HepG2 (cell line): ENCODE data around the gene ANKRD53. TPM values are rescaled to one million over a fixed set of nuclear protein-coding genes. Genes with fewer than 3 reads are reported as not detected.

Experiments
- ARID5B ChIP-seq: IDR thresholded peaks from 2 replicates; pipeline ENCODE4 v1.4.0; 2020; ENCODE audit warnings: mild to moderate bottlenecking, missing genetic modification reagents
- CTCF ChIP-seq: sonication (generic); formaldehyde crosslinking; IDR thresholded peaks from 2 replicates; pipeline ENCODE4 v1.5.0; 2020; ENCODE audit warnings: mild to moderate bottlenecking, missing genetic modification reagents, moderate library complexity
- ELF1 ChIP-seq: sonication (generic); formaldehyde crosslinking; IDR thresholded peaks from 2 replicates; pipeline ENCODE4 v1.4.0; 2020; ENCODE audit warnings: missing genetic modification reagents
- HMGXB4 ChIP-seq, 2 experiments: sonication (generic) in 1 of 2; formaldehyde crosslinking in 1 of 2; IDR thresholded peaks; 2 replicates each; pipeline versions ENCODE4 v1.4.0 to v1.6.1; 2018 to 2020; ENCODE audit warnings: missing genetic modification reagents in 2 of 2, borderline replicate concordance in 1 of 2, low read depth in 1 of 2, mild to moderate bottlenecking in 1 of 2, missing biosample characterization in 1 of 2
- IRF2 ChIP-seq: IDR thresholded peaks from 2 replicates; pipeline ENCODE4 v1.6.1; 2018; ENCODE audit warnings: missing genetic modification reagents, missing compliant biosample characterization
- KDM3A ChIP-seq: IDR thresholded peaks from 2 replicates; pipeline ENCODE4 v1.6.1; 2018; ENCODE audit warnings: low read depth, missing compliant biosample characterization
- KDM6A ChIP-seq: IDR thresholded peaks from 2 replicates; pipeline ENCODE4 v1.6.1; 2016; ENCODE audit warnings: low read depth
- PBX2 ChIP-seq: IDR thresholded peaks from 2 replicates; pipeline ENCODE4 v1.6.1; 2016; ENCODE audit warnings: control low read depth
- PRDM10 ChIP-seq: sonication (generic); formaldehyde crosslinking; IDR thresholded peaks from 2 replicates; pipeline ENCODE4 v1.4.0; 2020; ENCODE audit warnings: low read depth, missing genetic modification reagents
- RAD21 ChIP-seq: fragments of 450-650 bp; formaldehyde crosslinking; IDR thresholded peaks from 2 replicates; pipeline ENCODE4 v1.5.0; 2020; ENCODE audit warnings: mild to moderate bottlenecking
- SALL1 ChIP-seq: sonication (generic); formaldehyde crosslinking; IDR thresholded peaks from 2 replicates; pipeline ENCODE4 v1.8.0; 2022; ENCODE audit warnings: mild to moderate bottlenecking, missing genetic modification reagents
- SAP130 ChIP-seq: IDR thresholded peaks from 2 replicates; pipeline ENCODE4 v1.6.1; 2016; ENCODE audit warnings: low read depth
- XRCC5 ChIP-seq: fragments of 200-400 bp; formaldehyde crosslinking; optimal IDR thresholded peaks from 2 replicates; pipeline ENCODE3; 2017; ENCODE audit warnings: mild to moderate bottlenecking, low read length
- ZNF331 ChIP-seq: sonication (generic); formaldehyde crosslinking; IDR thresholded peaks from 2 replicates; pipeline ENCODE4 v1.4.0; 2020; ENCODE audit warnings: missing genetic modification reagents
- ZNF691 ChIP-seq: sonication (generic); formaldehyde crosslinking; IDR thresholded peaks from 2 replicates; pipeline ENCODE4 v1.4.0; 2020; ENCODE audit warnings: missing genetic modification reagents, low read depth, mild to moderate bottlenecking, borderline replicate concordance
- polyA plus RNA-seq, 8 experiments: library from polyadenylated mRNA; depleted of rRNA in 3 of 8; stranded (reverse) in 7 of 8; unstranded in 1 of 8; fragments of >200 nt; fragmentation: Illumina TruSeq in 4 of 8; extraction: Trizol in 4 of 8; gene quantifications; 2 replicates each; pipeline versions ENCODE4 v1.2.1 to v1.2.3, GENCODE V29; 2011 to 2016; ENCODE audit warnings: low read depth in 4 of 8, missing spikeins in 1 of 8, mixed read lengths in 1 of 8; ENCODE audit not compliant: insufficient read depth in 1 of 8
- total RNA-seq, 5 experiments: library from RNA; depleted of rRNA; stranded (reverse); fragments of >200 nt; fragmentation: Illumina TruSeq; extraction: Trizol; gene quantifications; 2 replicates each; pipeline ENCODE4 v1.2.3, GENCODE V29; 2016; ENCODE audit warnings: low read depth in 1 of 5

Gene ANKRD53
- total and polyA plus RNA-seq, 2 of the 13 experiments (the other 11 are each of a cell fraction or from before 2014, with no cell fraction given), result 0.15 TPM; not detected in 1

- TF ChIP-seq HMGXB4 (CRISPR knock-in tag; IDR thresholded peaks at IDR 0.05; ENCODE audit: borderline replicate concordance in 1 of 2, low read depth in 1 of 2) (0 out of 4 replicates have a peak, but pooled peaks of 1 of the 2 experiments have one; percentile 37), KDM6A (CRISPR knock-in tag) (no peak), PBX2 (CRISPR knock-in tag) (no peak), SAP130 (CRISPR knock-in tag) (0 out of 2 replicates have a peak, but pooled peaks have one; percentile 20), PRDM10 (CRISPR knock-in tag) (no peak), ZNF691 (0 out of 2 replicates have a peak, but pooled peaks have one; percentile 51), KDM3A (0 out of 2 replicates have a peak, but pooled peaks have one; percentile 46), ZNF331 (CRISPR knock-in tag) (0 out of 2 replicates have a peak, but pooled peaks have one; percentile 19), CTCF (CRISPR knock-in tag) (peak; percentile 92), SALL1 (CRISPR knock-in tag) (peak; percentile 13; the same call in 1 of the 2 replicates), XRCC5 (peak; percentile 40), ARID5B (CRISPR knock-in tag) (0 out of 2 replicates have a peak, but pooled peaks have one; percentile 22), ELF1 (CRISPR knock-in tag) (peak; percentile 55), RAD21 (peak; percentile 63), IRF2 (0 out of 2 replicates have a peak, but pooled peaks have one; percentile 42)
These were observed 31.5 kb upstream of the ANKRD53 start (continued) for GRCh38 chr2:70946832-70947442.
